ENCODE results near the gene GABRG3.

- no peak for TF ChIP-seq CTCF (IDR thresholded peaks at IDR 0.05)
- no peak for TF ChIP-seq POLR2AphosphoS5 (IDR thresholded peaks at IDR 0.05)
- TF ChIP-seq POLR2A (IDR thresholded peaks at IDR 0.05) = no peak
- TF ChIP-seq EP300 (IDR thresholded peaks at IDR 0.05) = no peak
Observed at GRCh38 chr15:27179789-27180188, 208.8 kb downstream of the GABRG3 start.
